NCI-H2196 (cell line): ENCODE measurements around the gene ADAT3.

Experiments
- DNase-seq: peaks from one replicate; lab custom pipeline; 2025; ENCODE audit not compliant: unreplicated experiment; lab: John Stamatoyannopoulos, UW

Gene ADAT3

GRCh38 chr19:1956122-1956494 lies 50.9 kb downstream of the ADAT3 start:
- no peak for DNase-seq

DNA sequence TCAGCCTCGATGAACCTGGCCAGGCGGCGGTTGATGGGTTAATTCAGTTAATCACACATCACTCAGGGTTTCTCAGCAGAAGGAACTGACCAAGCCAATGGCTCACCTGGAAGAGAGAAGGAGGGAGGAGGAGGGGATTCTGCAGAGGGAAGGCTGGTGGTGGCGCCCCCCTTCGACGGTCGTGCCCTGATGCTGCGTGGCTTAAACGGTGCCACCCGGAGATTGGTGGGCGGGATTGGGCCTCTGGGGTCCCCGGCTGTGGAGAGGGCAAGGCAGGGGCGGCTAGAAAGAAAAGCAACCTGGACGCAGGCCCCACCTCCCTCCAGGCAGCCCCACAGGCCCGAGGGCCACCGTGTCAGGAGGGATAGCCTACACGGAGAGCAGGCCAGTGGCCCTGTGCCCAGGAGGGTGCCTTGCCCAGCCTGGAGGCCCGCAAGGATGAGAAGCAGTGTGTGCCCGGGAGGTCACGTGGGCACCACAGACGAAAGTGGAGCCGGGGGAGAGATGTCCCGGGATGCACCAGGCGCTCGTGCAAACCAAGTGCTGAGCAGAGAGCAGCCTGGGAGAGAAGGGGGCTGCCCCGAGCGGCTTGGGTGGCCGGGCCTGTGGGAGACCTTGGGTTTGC lies 51.8 kb downstream of the ADAT3 start:
- no peak for DNase-seq

- DNase-seq, result no peak
These were observed 52.5 kb downstream of the ADAT3 start for GRCh38 chr19:1957562-1958248.

- DNase-seq, result no peak
These were observed 54.9 kb downstream of the ADAT3 start for GRCh38 chr19:1959928-1960589.

GRCh38 chr19:1961000-1961883 lies 56.0 kb downstream of the ADAT3 start:
- no peak for DNase-seq

DNA sequence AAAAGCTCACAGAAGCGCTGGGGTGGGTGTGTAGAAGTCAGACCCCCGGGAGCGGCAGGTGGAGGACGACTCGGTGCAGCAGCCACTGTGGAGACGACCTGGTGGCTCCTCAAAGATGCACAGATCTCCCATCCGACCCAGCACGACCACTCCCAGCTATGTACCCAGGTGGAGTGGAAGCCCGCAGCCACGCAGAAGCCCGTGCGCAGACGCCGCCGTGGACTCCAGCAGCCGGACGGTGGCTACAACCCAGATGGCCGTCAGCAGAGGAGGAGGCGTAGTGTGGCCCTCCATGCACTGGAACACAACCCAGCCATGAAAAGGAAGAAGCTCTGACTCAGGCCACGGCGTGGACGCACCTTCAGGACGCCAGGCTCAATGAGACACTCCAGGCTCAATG lies 57.5 kb downstream of the ADAT3 start:
- DNase-seq, result no peak
